GM23338 (cell line): ENCODE data around the gene ADAMTS17. TPM values are rescaled to one million over a fixed set of nuclear protein-coding genes. Genes with fewer than 3 reads are reported as not detected.

Source experiments
- ATAC-seq: fragments of 200-7000 bp; cut with Tn5 transposase; 3 replicates; pipeline ENCODE4 v1.9.1; 2020
- DNase-seq: peaks from one replicate; pipeline ENCODE4 v3.0.0-alpha.2; 2015; ENCODE audit warnings: low spot score
- H2AFZ ChIP-seq: fragments of 200-600 bp; sonication (generic); 2 replicates; pipeline ENCODE4 v1.8.0; 2016; ENCODE audit warnings: antibody characterized with exemption, mild to moderate bottlenecking, moderate library complexity
- H3F3A ChIP-seq: fragments of 200-600 bp; sonication (generic); replicated peaks from 2 replicates; pipeline ENCODE4 v1.8.0; 2017; ENCODE audit warnings: antibody characterized with exemption, mixed run types, low read depth
- H3K27ac ChIP-seq: fragments of 200-600 bp; sonication (generic); 2 replicates; pipeline ENCODE4 v1.6.1; 2016; ENCODE audit warnings: low read depth
- H3K27me3 ChIP-seq: fragments of 200-600 bp; sonication (generic); 2 replicates; pipeline ENCODE4 v1.8.0; 2016; ENCODE audit warnings: mild to moderate bottlenecking, mixed run types, moderate library complexity; ENCODE audit not compliant: insufficient read depth
- H3K36me3 ChIP-seq: fragments of 200-600 bp; sonication (generic); 2 replicates; pipeline ENCODE4 v1.8.0; 2016; ENCODE audit warnings: mild to moderate bottlenecking; ENCODE audit not compliant: insufficient read depth
- H3K4me1 ChIP-seq: fragments of 200-600 bp; sonication (generic); 2 replicates; pipeline ENCODE4 v1.8.0; 2016; ENCODE audit warnings: mild to moderate bottlenecking, moderate library complexity; ENCODE audit not compliant: insufficient read depth
- H3K4me2 ChIP-seq: fragments of 200-600 bp; sonication (generic); 2 replicates; pipeline ENCODE4 v1.7.1; 2017; ENCODE audit warnings: mixed run types
- H3K4me3 ChIP-seq: fragments of 200-600 bp; sonication (generic); 2 replicates; pipeline ENCODE4 v1.6.1; 2016; ENCODE audit warnings: mixed run types
- H3K79me2 ChIP-seq: fragments of 200-600 bp; sonication (generic); replicated peaks from 2 replicates; pipeline ENCODE4 v1.8.0; 2017; ENCODE audit warnings: mild to moderate bottlenecking; ENCODE audit not compliant: insufficient read depth
- H3K9me2 ChIP-seq: fragments of 200-600 bp; sonication (generic); 2 replicates; pipeline ENCODE4 v1.8.0; 2017; ENCODE audit not compliant: insufficient read depth
- H4K20me1 ChIP-seq: fragments of 200-600 bp; sonication (generic); replicated peaks from 2 replicates; pipeline ENCODE4 v1.8.0; 2017; ENCODE audit warnings: mild to moderate bottlenecking; ENCODE audit not compliant: insufficient read depth
- H3K27ac Mint-ChIP-seq: 2 replicates; pipeline ENCODE4 v1.8.0; 2020; ENCODE audit warnings: inconsistent platforms, mild to moderate bottlenecking, moderate library complexity, mixed read lengths
- H3K27me3 Mint-ChIP-seq: 3 replicates; pipeline ENCODE4 v1.8.0; 2022; ENCODE audit warnings: low read depth, mild to moderate bottlenecking, moderate library complexity, mixed read lengths, inconsistent platforms; ENCODE audit not compliant: insufficient read depth, poor library complexity
- H3K36me3 Mint-ChIP-seq: 3 replicates; pipeline ENCODE4 v1.8.0; 2021; ENCODE audit warnings: low read depth, mild to moderate bottlenecking, inconsistent platforms, moderate library complexity, mixed read lengths
- H3K4me1 Mint-ChIP-seq: 3 replicates; pipeline ENCODE4 v1.8.0; 2020; ENCODE audit warnings: mild to moderate bottlenecking, inconsistent platforms, mixed read lengths
- H3K4me3 Mint-ChIP-seq: 3 replicates; pipeline ENCODE4 v1.8.0; 2021; ENCODE audit warnings: moderate library complexity, mild to moderate bottlenecking, inconsistent platforms, mixed read lengths
- H3K9me3 Mint-ChIP-seq: 3 replicates; pipeline ENCODE4 v1.8.0; 2020; ENCODE audit warnings: moderate library complexity, mild to moderate bottlenecking, inconsistent platforms, mixed read lengths
- CREB1 ChIP-seq: fragments of 250-450 bp; sonication (Bioruptor Pico); IDR thresholded peaks from 2 replicates; pipeline ENCODE4 v1.5.0; 2020; ENCODE audit warnings: low read depth, mild to moderate bottlenecking, moderate library complexity
- CTCF ChIP-seq, 2 experiments: fragments of 200-600 bp in 1 of 2; sonication (generic) in 1 of 2; conservative IDR thresholded peaks; 2 replicates each; pipeline versions ENCODE4 v1.5.1 to v1.6.1; 2016 to 2017; ENCODE audit warnings: antibody characterized with exemption in 2 of 2, low read depth in 2 of 2, mild to moderate bottlenecking in 2 of 2, moderate library complexity in 1 of 2
- ETS1 ChIP-seq: IDR thresholded peaks from 2 replicates; pipeline ENCODE4 v1.6.1; 2016; ENCODE audit warnings: antibody characterized with exemption
- EZH2 ChIP-seq: fragments of 200-600 bp; sonication (generic); IDR thresholded peaks from one replicate; pipeline ENCODE4 v1.8.0; 2017; ENCODE audit warnings: antibody characterized with exemption, mild to moderate bottlenecking, low read depth; ENCODE audit not compliant: unreplicated experiment
- EZH2phosphoT487 ChIP-seq: fragments of 200-600 bp; sonication (generic); IDR thresholded peaks from one replicate; pipeline ENCODE4 v1.8.1; 2018; ENCODE audit warnings: antibody characterized with exemption; ENCODE audit not compliant: unreplicated experiment
- JUNB ChIP-seq: IDR thresholded peaks from one replicate; pipeline ENCODE4 v1.6.1; 2016; ENCODE audit warnings: antibody characterized with exemption; ENCODE audit not compliant: unreplicated experiment
- NANOG ChIP-seq: IDR thresholded peaks from 2 replicates; pipeline ENCODE4 v1.6.1; 2016; ENCODE audit warnings: antibody characterized with exemption, borderline replicate concordance
- POLR2AphosphoS5 ChIP-seq: IDR thresholded peaks from 2 replicates; pipeline ENCODE4 v1.6.1; 2016; ENCODE audit warnings: antibody characterized with exemption, low read depth
- REST ChIP-seq: IDR thresholded peaks from one replicate; pipeline ENCODE4 v1.6.1; 2018; ENCODE audit warnings: antibody characterized with exemption; ENCODE audit not compliant: unreplicated experiment
- STAT1 ChIP-seq: IDR thresholded peaks from one replicate; pipeline ENCODE4 v1.6.1; 2016; ENCODE audit warnings: antibody characterized with exemption; ENCODE audit not compliant: unreplicated experiment
- ZNF114 ChIP-seq: fragments of 250-450 bp; sonication (Bioruptor Pico); IDR thresholded peaks from 2 replicates; pipeline ENCODE4 v1.5.0; 2020; ENCODE audit warnings: mild to moderate bottlenecking, moderate library complexity
- ZNF331 ChIP-seq: fragments of 250-450 bp; sonication (Bioruptor Pico); IDR thresholded peaks from 2 replicates; pipeline ENCODE4 v1.5.0; 2020; ENCODE audit warnings: low read depth, mild to moderate bottlenecking, moderate library complexity
- ZNF462 ChIP-seq: fragments of 250-450 bp; sonication (Bioruptor Pico); IDR thresholded peaks from 2 replicates; pipeline ENCODE4 v1.5.0; 2020; ENCODE audit warnings: mild to moderate bottlenecking, moderate library complexity
- polyA plus RNA-seq: library from polyadenylated mRNA; unstranded; fragments of >200 nt; fragmentation: Nextera tagmentation; extraction: Ambion mirVana; gene quantifications from 2 replicates; pipeline ENCODE4 v1.2.1, GENCODE V29; 2016
- total RNA-seq: library from RNA; depleted of rRNA; stranded (reverse); fragments of >200 nt; shearing (Covaris generic); gene quantifications from 2 replicates; pipeline ENCODE4 v1.2.3, GENCODE V29; 2014

Gene ADAMTS17
- total and polyA plus RNA-seq, 2 experiments from 2014 or later, result 0.60 to 3.8 TPM

- no peak overlapping the region for H3K4me3 ChIP-seq
- Mint-ChIP-seq H3K36me3 (no peaks in the 10 kb centered on the region), H3K4me1 (peaks cover 5% of the 10 kb centered on the region; the same call in 2 of the 3 replicates), H3K4me3 (no peak overlapping the region), H3K9me3 (no peaks in the 10 kb centered on the region; the same call in 1 of the 3 replicates), H3K27me3 (no peaks in the 10 kb centered on the region), H3K27ac (no peak overlapping the region)
- no peak for DNase-seq
- H3K9me2 ChIP-seq, result peaks cover 12% of the 10 kb centered on the region; the same call in 1 of the 2 replicates
- no peak overlapping the region for H3K27ac ChIP-seq
- TF ChIP-seq ZNF331 (CRISPR knock-in tag) (no peak), JUNB (no peak), EZH2phosphoT487 (no peak), EZH2 (no peak), ZNF462 (CRISPR knock-in tag) (no peak), ZNF114 (CRISPR knock-in tag) (no peak), ETS1 (no peak), NANOG (no peak), REST (no peak), CTCF (conservative IDR thresholded peaks at IDR 0.05; ENCODE audit: low read depth in 2 of 2) (no peak), POLR2AphosphoS5 (no peak), CREB1 (CRISPR knock-in tag) (no peak), STAT1 (no peak)
- no peaks in the 10 kb centered on the region for H3K4me1 ChIP-seq
- no peak overlapping the region for H2AFZ ChIP-seq
- H3K36me3 ChIP-seq, result no peaks in the 10 kb centered on the region
- H3K79me2 ChIP-seq, result no peaks in the 10 kb centered on the region
- H3K4me2 ChIP-seq, result no peak overlapping the region
- no peaks in the 10 kb centered on the region for H3K27me3 ChIP-seq
- no peaks in the 10 kb centered on the region for H4K20me1 ChIP-seq
- ATAC-seq, result no peak
- no peaks in the 10 kb centered on the region for H3F3A ChIP-seq
Observed at GRCh38 chr15:100180921-100181320, 160.9 kb downstream of the ADAMTS17 start.
